Activated T-helper 1 cell treated with anti-CD3 and anti-CD28 coated beads, Interleukin-12 subunit alpha, Interleukin-12 subunit beta, Interleukin-2, Interleukin-4 antibody, amounts not matched to agents 30 ng/mL and 10 ng/mL and 1 ng/mL, durations not matched to agents 14 hours and 24 hours and 36 hours (primary cell): Measurements from ENCODE around the gene MAN1A1. TPM values are rescaled to one million over a fixed set of nuclear protein-coding genes. Genes with fewer than 3 reads are reported as not detected.

Experiments used
- DNase-seq: peaks from one replicate; pipeline ENCODE4 v3.0.0; 2021; ENCODE audit warnings: low spot score
- H3K27ac Mint-ChIP-seq: one replicate; pipeline ENCODE4 v1.8.0; 2021; ENCODE audit warnings: mild to moderate bottlenecking, mixed read lengths
- H3K27me3 Mint-ChIP-seq: one replicate; pipeline ENCODE4 v1.8.0; 2022; ENCODE audit warnings: mild to moderate bottlenecking, moderate library complexity, mixed read lengths; ENCODE audit not compliant: insufficient read depth
- H3K36me3 Mint-ChIP-seq: one replicate; pipeline ENCODE4 v1.8.0; 2021; ENCODE audit warnings: low read depth, mixed read lengths
- H3K4me1 Mint-ChIP-seq: one replicate; pipeline ENCODE4 v1.8.0; 2021; ENCODE audit warnings: low read depth, mixed read lengths
- H3K4me3 Mint-ChIP-seq: one replicate; pipeline ENCODE4 v1.8.0; 2021; ENCODE audit warnings: mild to moderate bottlenecking, moderate library complexity, mixed read lengths
- H3K9me3 Mint-ChIP-seq: one replicate; pipeline ENCODE4 v1.8.0; 2021; ENCODE audit warnings: mixed read lengths
- intact Hi-C: fragments of 100-400 bp; cut with micrococcal nuclease; formaldehyde crosslinking; loops from one replicate; pipeline ENCODE4 v1.15.1; 2024
- total RNA-seq: library from RNA; stranded (reverse); gene quantifications from 2 replicates; pipeline ENCODE4 v1.2.3, GENCODE V29; 2022

Gene MAN1A1
- total RNA-seq, 1 donor from 2014 or later = 50.1 TPM

GRCh38 chr6:119137194-119138072, 212.1 kb downstream of the MAN1A1 start:
- no peak overlapping the region for H3K4me3 Mint-ChIP-seq
- H3K27me3 Mint-ChIP-seq = no peaks in the 10 kb centered on the region
- DNase-seq = no peak
- H3K4me1 Mint-ChIP-seq = peaks cover 27% of the 10 kb centered on the region
- no peaks in the 10 kb centered on the region for H3K36me3 Mint-ChIP-seq
- no peak overlapping the region for H3K27ac Mint-ChIP-seq
- intact Hi-C loops = no loop called here
- H3K9me3 Mint-ChIP-seq = no peaks in the 10 kb centered on the region

- intact Hi-C loops = loop anchor here (5.0 kb wide), 1 partner anchor 43 kb away; no protein-coding TSS in a partner anchor
- DNase-seq = no peak
- no peak overlapping the region for H3K27ac Mint-ChIP-seq
- peaks cover 21% of the 10 kb centered on the region for H3K4me1 Mint-ChIP-seq
- no peak overlapping the region for H3K4me3 Mint-ChIP-seq
- H3K27me3 Mint-ChIP-seq = peaks cover 2% of the 10 kb centered on the region
- no peaks in the 10 kb centered on the region for H3K36me3 Mint-ChIP-seq
- no peaks in the 10 kb centered on the region for H3K9me3 Mint-ChIP-seq
Observed at GRCh38 chr6:119134752-119135151, 214.8 kb downstream of the MAN1A1 start.

GRCh38 chr6:119133400-119133799, 216.2 kb downstream of the MAN1A1 start:
- no peak overlapping the region for H3K27ac Mint-ChIP-seq
- intact Hi-C loops = loop anchor here (5.0 kb wide), 1 partner anchor 44 kb away; no protein-coding TSS in a partner anchor
- H3K9me3 Mint-ChIP-seq = no peaks in the 10 kb centered on the region
- H3K4me3 Mint-ChIP-seq = no peak overlapping the region
- no peaks in the 10 kb centered on the region for H3K36me3 Mint-ChIP-seq
- no peak for DNase-seq
- H3K27me3 Mint-ChIP-seq = peaks cover 4% of the 10 kb centered on the region
- H3K4me1 Mint-ChIP-seq = peaks cover 19% of the 10 kb centered on the region

- H3K9me3 Mint-ChIP-seq = no peaks in the 10 kb centered on the region
- no peak overlapping the region for H3K4me3 Mint-ChIP-seq
- no peaks in the 10 kb centered on the region for H3K36me3 Mint-ChIP-seq
- peaks cover 12% of the 10 kb centered on the region for H3K4me1 Mint-ChIP-seq
- intact Hi-C loops = loop anchor here (5.0 kb wide), 1 partner anchor 45 kb away; no protein-coding TSS in a partner anchor
- peaks cover 8% of the 10 kb centered on the region for H3K27me3 Mint-ChIP-seq
- H3K27ac Mint-ChIP-seq = no peak overlapping the region
- DNase-seq = no peak
Observed at GRCh38 chr6:119132261-119132981, 217.1 kb downstream of the MAN1A1 start.

DNA sequence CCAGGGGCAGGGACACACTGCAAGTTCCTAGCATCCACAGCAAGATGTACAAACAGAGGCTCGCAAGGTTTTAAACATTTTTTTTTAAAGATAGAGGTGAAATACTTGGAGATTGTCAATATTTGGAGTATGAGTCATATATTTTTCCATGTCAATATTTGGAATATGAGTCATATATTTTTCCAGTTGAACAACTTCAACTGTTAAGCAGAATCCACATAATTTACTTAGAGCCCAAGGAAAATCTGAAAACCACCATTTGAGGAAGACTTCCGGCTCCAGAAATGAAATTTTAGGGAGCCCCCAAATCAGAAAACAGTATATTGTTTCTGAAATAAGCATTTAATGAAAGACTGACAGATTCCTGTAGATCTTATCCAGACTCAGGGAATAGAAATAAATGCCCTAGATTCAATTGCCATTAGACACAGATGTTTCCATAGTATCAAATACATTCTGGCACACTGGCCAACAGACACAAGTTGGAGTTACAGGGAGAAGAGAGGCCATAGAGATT, 219.5 kb downstream of the MAN1A1 start:
- H3K27me3 Mint-ChIP-seq = peaks cover 9% of the 10 kb centered on the region
- no peaks in the 10 kb centered on the region for H3K36me3 Mint-ChIP-seq
- DNase-seq = no peak
- H3K4me3 Mint-ChIP-seq = no peak overlapping the region
- intact Hi-C loops = loop anchor here (1.0 to 5.0 kb wide), 7 partner anchors 17 to 218 kb away; no protein-coding TSS in a partner anchor
- H3K27ac Mint-ChIP-seq = peak overlapping the region; percentile 2
- peaks cover 12% of the 10 kb centered on the region for H3K4me1 Mint-ChIP-seq
- no peaks in the 10 kb centered on the region for H3K9me3 Mint-ChIP-seq

DNA sequence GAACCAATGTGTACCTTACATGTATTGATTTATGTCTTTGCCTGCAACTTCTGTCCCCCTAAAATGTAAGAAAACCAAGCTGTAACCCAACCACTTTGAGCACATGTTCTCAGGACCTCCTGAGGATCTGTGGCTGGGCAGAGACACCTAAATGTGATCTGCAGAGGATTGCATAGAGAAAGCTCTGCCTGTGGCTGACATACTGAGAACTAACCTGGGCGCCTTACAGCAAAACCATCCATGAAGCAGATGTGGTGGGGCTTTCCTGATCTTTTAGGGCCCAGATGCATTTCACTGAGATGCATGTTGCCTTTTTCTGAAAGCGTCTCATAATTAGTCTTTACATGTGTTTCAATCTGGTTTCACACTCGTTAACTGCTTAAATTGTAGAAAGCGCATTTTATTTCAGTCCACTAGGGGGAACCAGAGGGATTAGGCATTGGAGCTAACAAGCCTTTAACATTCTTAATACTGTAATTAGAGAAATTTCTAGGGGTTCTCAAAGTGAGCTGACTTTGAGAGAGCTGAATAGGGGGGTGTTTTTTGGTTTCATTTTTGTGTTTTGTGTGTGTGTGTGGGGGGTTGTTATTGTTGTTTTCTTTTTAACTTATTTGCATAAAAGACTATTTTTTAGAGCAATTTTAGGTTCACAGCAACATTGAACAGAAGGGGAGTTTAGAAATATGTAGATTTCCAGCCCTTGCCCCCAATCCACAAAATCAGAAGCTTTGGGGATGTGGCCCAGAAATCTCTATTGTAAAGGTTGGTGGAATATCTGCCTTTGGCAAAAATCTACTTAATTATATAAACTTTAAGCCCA, 220.2 kb downstream of the MAN1A1 start:
- no peak for DNase-seq
- intact Hi-C loops = loop anchor here (1.0 to 5.0 kb wide), 6 partner anchors 18 to 219 kb away; no protein-coding TSS in a partner anchor
- Mint-ChIP-seq H3K9me3 (no peaks in the 10 kb centered on the region), H3K4me1 (peaks cover 12% of the 10 kb centered on the region), H3K27me3 (peaks cover 9% of the 10 kb centered on the region), H3K27ac (peak overlapping the region; percentile 82), H3K36me3 (no peaks in the 10 kb centered on the region), H3K4me3 (no peak overlapping the region)

DNA sequence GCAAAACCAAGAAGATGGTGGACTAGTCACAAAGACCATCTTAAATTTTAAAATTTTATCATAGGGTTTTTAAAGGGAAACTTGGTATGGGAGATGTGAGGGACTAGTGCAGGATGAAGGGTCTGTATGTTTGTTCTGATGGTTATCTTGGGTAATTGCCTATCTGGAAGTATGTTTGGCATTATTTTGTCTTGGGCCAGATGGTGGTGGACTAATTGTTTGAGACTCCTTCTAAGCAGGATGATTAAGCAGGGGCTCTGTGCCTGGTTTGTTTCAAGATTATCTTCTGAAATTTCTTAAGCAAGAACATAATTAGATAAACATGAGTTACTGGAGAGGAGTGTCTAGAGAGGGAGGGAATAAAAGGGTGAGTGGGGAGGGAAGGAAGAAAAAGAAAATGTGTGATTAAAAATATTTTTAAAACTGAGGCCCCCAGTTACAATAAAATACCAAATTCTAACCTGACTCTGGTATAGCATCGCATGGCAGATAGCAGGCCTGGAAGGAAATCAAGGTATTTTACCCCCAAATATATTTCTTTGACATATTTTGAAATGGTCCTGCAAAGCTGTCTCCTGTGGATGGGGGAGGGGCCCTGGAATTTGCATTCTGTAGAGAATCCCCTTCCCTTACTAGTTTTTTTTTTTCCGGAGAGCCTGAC, 221.2 kb downstream of the MAN1A1 start:
- no peak overlapping the region for H3K27ac Mint-ChIP-seq
- H3K36me3 Mint-ChIP-seq = no peaks in the 10 kb centered on the region
- peaks cover 12% of the 10 kb centered on the region for H3K4me1 Mint-ChIP-seq
- H3K27me3 Mint-ChIP-seq = peaks cover 9% of the 10 kb centered on the region
- DNase-seq = no peak
- intact Hi-C loops = loop anchor here (5.0 kb wide), 1 partner anchor 64 kb away; no protein-coding TSS in a partner anchor
- H3K4me3 Mint-ChIP-seq = no peak overlapping the region
- H3K9me3 Mint-ChIP-seq = no peaks in the 10 kb centered on the region

DNA sequence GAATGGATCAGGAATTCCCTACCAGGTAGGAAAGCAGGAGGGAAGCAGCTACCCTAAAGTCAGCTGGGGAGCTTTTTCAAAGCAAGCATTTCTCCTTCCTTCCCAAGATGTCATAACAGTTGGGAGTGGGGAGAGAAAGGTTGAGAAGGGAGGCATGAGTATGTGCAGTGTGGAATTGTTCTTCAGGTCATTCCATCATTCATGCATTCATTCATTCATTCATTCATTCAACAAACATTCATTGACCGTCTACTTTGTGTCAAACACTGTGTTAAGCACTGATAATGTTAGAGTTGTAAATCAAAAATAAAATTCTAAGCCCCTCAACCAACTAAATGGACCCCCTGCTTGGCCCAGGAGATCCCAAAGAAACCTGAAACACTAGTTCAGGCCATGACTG, 221.9 kb downstream of the MAN1A1 start:
- Mint-ChIP-seq H3K4me3 (no peak overlapping the region), H3K36me3 (no peaks in the 10 kb centered on the region), H3K27me3 (peaks cover 9% of the 10 kb centered on the region), H3K9me3 (no peaks in the 10 kb centered on the region), H3K27ac (no peak overlapping the region), H3K4me1 (peaks cover 12% of the 10 kb centered on the region)
- DNase-seq = no peak
- intact Hi-C loops = loop anchor here (5.0 kb wide), 1 partner anchor 65 kb away; no protein-coding TSS in a partner anchor
